GM21717 (cell line): ENCODE data around the gene UXS1.

Experiments
- ATAC-seq: cut with Tn5 transposase; IDR thresholded peaks from one replicate; pipeline ENCODE4 v1.9.1; 2021; ENCODE audit warnings: mild to moderate bottlenecking, moderate library complexity; ENCODE audit not compliant: unreplicated experiment

The UXS1 gene

GRCh38 chr2:106161938-106162820 is 31.9 kb downstream of the UXS1 start:
- ATAC-seq: no peak

GRCh38 chr2:106161341-106161740 is 32.8 kb downstream of the UXS1 start:
- ATAC-seq: no peak

- peak; percentile 50 for ATAC-seq
Measured at GRCh38 chr2:106160786-106161261, 33.3 kb downstream of the UXS1 start.

GRCh38 chr2:106159866-106160785 is 34.0 kb downstream of the UXS1 start:
- no peak for ATAC-seq

- ATAC-seq: no peak
Measured at GRCh38 chr2:106158871-106159270, 35.2 kb downstream of the UXS1 start.

GRCh38 chr2:106158131-106158530 is 36.0 kb downstream of the UXS1 start:
- ATAC-seq: no peak

GRCh38 chr2:106157416-106157815 is 36.7 kb downstream of the UXS1 start:
- no peak for ATAC-seq

- no peak for ATAC-seq
Measured at GRCh38 chr2:106156305-106157296, 37.5 kb downstream of the UXS1 start.

GRCh38 chr2:106153781-106154180 is 40.3 kb downstream of the UXS1 start:
- ATAC-seq: no peak

GRCh38 chr2:106147665-106148064 is 46.4 kb downstream of the UXS1 start:
- no peak for ATAC-seq

- ATAC-seq: no peak
Measured at GRCh38 chr2:106147159-106147558, 46.9 kb downstream of the UXS1 start.

GRCh38 chr2:106144621-106145331 is 49.3 kb downstream of the UXS1 start:
- no peak for ATAC-seq

- no peak for ATAC-seq
Measured at GRCh38 chr2:106143495-106144215, 50.4 kb downstream of the UXS1 start.

- no peak for ATAC-seq
Measured at GRCh38 chr2:106142683-106143082, 51.4 kb downstream of the UXS1 start.

GRCh38 chr2:106140913-106141312 is 53.2 kb downstream of the UXS1 start:
- ATAC-seq: no peak

- no peak for ATAC-seq
Measured at GRCh38 chr2:106140113-106140512, 54.0 kb downstream of the UXS1 start.

- ATAC-seq: no peak
Measured at GRCh38 chr2:106139238-106139935, 54.7 kb downstream of the UXS1 start.

GRCh38 chr2:106138543-106139237 is 55.4 kb downstream of the UXS1 start:
- no peak for ATAC-seq
